HG02938 (cell line): ENCODE data around the gene CCNA1.

Source experiments
- ATAC-seq: cut with Tn5 transposase; IDR thresholded peaks from one replicate; pipeline ENCODE4 v1.9.1; 2021; ENCODE audit warnings: mild to moderate bottlenecking, moderate library complexity; ENCODE audit not compliant: unreplicated experiment

The CCNA1 gene

DNA sequence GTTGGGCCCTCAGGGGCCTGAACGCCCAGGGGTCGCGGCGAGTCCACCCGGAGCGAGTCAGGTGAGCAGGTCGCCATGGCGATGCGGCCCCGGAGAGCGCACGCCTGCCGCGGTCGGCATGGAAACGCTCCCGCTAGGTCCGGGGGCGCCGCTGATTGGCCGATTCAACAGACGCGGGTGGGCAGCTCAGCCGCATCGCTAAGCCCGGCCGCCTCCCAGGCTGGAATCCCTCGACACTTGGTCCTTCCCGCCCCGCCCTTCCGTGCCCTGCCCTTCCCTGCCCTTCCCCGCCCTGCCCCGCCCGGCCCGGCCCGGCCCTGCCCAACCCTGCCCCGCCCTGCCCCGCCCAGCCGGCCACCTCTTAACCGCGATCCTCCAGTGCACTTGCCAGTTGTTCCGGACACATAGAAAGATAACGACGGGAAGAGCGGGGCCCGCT, at the start of gene CCNA1:
TSS of gene CCNA1 (plus strand) at position 390 of the 439 bp plus-strand sequence. CDS start 562 bp downstream, outside the sequence.
- ATAC-seq = no peak

DNA sequence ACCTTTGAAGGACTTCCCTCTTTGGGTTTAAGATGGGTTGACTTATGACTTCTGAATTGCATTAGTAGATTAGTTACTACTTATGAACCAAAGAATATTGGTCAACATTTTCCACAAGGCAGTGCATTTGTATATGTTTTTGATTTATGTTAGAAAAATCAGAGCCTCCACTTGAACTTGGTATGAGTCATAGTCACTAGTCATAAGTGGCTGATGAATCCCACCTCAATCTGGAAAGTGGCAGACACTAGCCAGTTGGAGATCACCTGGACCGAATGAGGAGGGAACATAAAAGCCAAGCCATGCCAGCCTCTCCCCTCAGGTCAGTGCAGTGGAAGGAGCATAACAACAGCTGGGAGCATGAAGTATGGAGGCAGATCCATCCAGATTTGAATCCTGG, 46.8 kb upstream of the CCNA1 start:
- ATAC-seq = no peak

DNA sequence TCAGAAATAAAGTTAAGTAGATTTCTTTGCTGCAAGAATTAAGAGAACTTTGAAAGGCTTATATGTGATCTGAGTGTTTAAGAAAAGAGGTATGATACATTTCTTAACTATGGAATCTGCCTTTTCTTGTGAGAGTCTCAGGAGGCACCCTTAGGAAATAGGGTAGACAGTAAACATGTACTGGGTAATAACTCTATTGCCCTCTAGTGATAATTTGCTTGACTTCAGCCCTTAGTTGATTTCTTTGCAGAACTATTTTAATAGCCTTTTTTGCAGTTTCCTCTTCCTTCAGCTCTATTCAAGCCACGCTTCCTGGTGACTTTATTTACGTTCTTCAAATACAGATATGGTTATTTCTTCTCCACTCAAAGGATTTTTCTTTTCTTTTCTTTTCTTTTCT, 37.0 kb upstream of the CCNA1 start:
- ATAC-seq = no peak

DNA sequence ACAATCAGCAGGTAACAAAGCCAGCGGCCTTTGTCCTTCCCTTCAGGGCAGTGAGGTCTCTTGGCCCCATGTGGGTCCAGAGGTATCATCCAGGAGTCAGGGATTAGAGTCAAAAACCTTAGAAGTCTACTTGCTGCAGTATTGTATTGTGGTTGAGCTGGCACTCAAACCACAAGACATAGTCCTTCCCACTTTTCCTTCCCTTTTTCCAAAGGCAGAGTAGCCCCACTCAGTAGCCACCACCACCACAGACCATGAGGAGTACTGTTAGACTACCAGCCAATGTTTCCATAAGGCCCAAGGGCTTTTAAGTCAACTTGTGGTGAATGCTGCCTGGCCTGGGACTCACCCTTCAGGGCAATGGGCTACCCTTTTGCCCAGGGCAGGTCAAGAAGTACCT, 27.1 kb upstream of the CCNA1 start:
- no peak for ATAC-seq

DNA sequence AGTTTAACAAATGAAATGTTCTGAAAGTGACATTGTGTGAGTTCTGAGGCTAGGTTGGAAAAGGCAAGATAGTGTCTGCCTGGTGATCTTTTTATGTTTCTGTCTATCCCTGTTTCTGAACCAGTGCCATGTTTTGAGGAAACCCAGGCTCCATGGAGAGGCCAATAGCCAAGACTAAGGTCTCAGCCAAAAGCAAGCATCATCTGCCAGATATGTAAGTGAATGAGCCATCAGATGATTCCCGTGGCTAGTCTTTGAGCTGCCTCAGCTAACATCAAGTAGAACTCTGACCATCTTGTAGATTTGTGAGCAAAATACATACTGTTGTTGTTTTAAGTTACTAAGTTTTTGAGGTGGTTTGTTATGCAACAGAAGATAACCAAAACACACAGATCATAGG, 19.6 kb upstream of the CCNA1 start:
- ATAC-seq = no peak

DNA sequence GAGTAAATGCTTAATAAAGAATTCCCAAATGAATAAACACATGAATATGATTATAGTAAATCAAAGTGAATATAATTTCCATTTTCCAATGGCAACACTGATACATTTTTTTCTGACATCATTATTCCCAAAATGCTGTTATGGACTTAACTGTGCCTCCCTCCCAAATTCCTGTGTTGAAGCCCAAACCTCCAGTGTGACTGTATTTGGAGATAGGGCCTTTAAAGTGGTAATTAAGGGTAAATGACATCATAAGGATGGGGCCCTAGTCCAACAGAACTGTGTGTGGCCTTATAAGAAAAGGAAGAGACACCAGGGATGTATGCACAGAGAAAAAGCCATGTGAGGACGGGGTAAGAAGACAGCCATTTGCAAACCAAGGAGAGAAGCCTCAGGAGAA, 19.1 kb upstream of the CCNA1 start:
- no peak for ATAC-seq

DNA sequence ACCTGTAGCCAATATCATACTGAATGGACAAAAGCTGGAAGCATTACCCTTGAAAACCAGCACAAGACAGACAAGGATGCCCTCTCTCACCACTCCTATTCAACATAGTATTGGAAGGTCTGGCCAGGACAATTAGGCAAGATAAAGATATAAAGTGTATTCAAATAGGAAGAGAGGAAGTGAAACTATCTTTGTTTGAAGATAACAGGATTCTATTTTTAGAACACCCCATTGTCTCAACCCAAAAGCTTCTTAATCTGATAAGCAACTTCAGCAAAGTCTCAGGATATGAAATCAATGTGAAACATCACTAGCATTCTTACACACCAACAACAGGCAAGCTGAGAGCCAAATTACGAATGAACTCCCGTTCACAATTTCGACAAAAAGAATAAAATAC, 17.8 kb upstream of the CCNA1 start:
- no peak for ATAC-seq

DNA sequence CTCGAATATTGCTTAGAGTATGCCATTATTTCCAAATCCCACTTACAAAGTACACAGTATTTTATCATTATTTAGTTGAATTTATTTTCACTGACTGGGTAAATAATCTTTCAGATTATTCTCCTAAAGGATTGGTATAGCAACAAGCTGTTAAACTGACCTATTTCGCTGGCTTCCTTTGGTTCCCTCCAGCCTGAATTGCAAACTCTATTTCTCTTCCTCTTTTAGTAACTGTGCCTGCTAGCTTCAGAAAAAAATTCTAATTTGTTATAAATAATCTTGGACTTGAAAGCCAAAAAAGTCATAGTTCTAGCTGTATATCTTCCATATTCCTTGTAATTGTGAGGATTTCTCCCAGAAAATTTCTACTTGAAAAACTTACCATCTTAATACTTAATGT, 15.0 kb upstream of the CCNA1 start:
- ATAC-seq = no peak

DNA sequence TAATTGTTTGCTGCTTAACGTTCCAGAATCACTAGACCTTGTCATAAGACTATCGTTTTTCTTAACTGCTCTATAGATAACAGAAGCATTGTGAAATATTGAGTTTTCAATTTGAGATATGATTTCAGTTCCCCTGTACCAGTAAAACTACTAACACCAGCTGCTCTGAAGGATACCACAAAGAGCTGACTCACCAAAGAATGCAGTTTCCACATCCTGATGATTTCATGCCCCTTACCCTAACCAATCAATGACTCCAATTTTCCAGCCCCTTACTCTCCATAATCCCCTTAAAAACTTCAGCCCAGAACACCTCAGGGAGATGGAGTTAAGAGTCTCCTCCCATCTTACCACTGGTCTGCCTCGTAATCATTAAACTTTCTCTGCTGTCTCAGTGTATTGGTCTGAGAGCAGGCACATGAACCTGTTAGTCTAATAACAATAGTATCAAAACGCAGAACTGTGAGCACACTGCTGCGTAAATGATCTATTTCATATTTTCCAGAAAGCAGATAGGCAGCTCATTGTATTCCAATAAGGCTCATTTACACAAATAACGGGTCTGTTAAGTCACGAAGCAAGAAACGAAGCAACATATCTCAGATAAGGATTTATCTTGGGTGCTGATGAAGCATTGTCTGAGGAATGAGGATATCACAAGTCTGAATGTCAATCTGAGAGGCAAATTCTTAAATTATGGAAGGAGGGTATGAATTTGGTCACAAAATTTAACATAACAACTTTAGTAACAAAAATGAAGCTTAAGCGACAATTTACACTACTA, 14.1 kb upstream of the CCNA1 start:
- peak; percentile 92 for ATAC-seq

DNA sequence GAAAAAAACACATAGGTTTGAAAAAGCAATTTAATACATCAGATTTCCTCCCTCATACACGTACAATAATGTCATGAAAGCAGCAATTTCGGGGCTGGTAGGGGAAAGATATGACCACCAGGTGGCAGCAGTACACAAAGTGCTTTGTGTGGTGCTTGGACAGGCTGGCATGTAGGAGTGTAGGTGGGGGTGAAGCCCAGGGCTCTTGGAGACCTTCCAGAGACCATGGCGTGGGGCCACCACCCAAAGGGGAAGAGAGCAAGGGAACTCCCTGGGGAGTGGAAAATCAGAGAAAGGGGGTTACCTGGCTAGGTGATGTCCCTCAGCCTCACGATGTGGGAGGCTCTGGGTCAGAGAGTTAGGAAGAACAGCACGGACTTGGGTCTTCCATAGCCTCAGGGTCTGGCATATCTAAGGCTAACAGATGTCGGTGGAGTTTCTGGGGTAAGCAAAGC, 11.8 kb upstream of the CCNA1 start:
- ATAC-seq = peak; percentile 66

DNA sequence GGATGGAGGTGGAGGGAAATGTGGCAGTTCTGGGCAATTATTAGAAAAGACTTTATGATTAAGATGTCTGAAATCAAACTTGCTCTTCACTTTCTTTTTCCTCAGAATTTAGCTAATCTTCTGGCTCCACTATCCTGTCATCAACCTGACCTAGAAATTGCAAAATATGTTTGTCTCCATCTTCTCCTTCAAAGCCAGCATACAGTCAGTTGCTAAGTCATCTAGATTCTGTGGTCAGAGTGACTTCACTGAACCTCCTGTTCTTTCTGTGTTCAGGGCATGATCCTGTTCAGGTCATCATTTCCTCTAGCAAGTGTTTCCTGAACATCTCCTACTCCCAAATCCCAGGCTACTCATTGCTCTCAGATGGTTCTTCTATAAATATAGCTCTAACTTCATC, 10.8 kb upstream of the CCNA1 start:
- ATAC-seq = no peak

DNA sequence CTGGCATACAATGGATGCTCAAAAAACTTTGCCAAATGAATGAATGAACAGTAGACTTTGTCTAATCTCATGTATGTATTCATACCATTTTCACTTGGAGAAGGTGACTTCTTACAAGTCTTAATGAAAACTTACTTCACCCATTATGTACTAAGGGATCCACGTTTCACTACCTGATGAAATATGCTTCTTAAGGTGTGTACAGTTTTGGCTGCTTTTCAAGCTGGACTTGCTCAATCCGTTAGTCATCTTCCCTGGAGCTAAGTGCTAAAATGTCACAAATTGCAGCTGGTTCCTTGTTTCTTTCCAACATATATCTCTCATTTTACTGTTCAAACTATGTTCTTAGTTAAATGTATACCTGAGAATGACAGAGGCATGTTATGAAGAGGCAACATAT, 4.2 kb upstream of the CCNA1 start:
- ATAC-seq = no peak

DNA sequence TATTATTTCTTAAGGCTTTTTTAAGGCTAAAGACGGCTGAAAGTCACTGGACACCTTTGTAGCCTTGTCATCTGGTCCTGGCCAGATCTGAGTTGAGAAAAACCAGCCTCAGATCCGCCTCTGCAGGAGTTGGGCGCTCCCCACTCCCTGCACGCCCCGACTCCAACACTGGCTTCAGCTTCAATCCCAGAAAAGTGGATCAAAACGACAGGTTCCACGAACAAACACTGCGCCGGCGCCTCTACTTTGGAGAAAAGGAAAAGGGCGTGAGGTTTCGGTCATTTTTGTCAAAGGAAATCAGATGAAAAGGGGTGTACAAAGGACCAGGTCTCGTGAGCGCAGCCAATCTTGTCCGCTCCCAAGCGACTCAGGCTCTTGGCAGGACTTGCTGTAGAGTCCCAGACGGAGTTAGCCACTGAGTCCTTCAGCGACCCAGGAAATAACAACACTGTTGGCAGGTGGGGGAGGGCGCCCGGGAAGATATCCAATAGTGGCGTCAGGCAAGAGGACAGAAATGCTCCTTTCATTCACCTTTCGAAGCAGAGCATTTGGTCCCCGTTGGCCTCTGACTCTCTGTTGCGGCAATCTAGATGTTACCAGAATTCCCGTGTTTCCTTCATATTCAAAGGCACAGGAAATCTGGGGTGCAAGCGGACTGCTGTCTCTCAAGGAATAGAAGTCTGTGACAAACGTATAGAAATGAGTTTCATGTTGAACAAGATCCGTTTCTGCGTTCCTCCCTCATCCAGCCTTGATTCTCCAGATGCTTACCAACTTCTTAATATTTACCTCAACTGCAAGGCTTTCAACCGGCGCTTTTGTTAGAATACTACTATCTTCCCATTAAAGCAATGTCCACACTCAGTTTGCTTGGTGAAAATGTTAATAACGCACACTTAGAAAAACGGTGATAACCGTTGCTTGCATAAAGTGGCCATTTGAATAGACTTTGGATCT, 1.8 kb upstream of the CCNA1 start:
- no peak for ATAC-seq

DNA sequence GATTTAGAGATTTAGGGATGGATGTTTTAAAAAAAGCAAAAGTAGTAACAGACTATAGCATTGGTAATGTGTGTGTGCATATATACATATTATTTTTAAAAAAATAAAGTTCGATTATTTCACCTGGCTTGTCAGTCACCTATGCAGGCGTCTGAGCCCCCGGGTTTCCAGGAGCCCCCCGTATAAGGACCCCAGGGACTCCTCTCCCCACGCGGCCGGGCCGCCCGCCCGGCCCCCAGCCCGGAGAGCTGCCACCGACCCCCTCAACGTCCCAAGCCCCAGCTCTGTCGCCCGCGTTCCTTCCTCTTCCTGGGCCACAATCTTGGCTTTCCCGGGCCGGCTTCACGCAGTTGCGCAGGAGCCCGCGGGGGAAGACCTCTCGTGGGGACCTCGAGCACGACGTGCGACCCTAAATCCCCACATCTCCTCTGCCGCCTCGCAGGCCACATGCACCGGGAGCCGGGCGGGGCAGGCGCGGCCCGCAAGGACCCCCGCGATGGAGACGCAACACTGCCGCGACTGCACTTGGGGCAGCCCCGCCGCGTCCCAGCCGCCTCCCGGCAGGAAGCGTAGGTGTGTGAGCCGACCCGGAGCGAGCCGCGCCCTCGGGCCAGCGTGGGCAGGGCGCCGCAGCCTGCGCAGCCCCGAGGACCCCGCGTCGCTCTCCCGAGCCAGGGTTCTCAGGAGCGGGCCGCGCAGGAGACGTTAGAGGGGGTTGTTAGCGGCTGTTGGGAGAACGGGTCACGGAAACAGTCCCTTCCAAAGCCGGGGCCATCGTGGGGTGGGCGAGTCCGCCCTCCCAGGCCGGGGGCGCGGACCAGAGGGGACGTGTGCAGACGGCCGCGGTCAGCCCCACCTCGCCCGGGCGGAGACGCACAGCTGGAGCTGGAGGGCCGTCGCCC, 840 bp upstream of the CCNA1 start:
- no peak for ATAC-seq

DNA sequence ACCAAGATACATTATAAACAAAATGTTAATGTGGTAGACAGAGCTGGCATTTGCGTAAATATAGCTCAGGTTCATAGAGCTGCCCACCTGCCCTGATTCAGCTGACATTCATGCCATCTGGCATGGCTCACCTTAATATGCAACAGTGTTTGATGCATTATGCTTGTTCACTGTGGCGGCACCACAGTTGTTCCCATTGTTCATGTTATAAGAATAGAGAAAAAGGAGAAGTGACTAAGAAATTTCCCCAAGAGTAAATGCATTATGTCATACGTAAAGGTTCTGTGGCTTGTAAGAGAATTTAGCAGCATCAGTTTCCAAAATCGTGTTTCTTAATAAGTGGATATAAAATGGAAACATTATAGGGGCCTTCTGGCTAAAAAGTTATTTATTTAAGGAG, 4.5 kb downstream of the CCNA1 start:
- ATAC-seq = no peak

DNA sequence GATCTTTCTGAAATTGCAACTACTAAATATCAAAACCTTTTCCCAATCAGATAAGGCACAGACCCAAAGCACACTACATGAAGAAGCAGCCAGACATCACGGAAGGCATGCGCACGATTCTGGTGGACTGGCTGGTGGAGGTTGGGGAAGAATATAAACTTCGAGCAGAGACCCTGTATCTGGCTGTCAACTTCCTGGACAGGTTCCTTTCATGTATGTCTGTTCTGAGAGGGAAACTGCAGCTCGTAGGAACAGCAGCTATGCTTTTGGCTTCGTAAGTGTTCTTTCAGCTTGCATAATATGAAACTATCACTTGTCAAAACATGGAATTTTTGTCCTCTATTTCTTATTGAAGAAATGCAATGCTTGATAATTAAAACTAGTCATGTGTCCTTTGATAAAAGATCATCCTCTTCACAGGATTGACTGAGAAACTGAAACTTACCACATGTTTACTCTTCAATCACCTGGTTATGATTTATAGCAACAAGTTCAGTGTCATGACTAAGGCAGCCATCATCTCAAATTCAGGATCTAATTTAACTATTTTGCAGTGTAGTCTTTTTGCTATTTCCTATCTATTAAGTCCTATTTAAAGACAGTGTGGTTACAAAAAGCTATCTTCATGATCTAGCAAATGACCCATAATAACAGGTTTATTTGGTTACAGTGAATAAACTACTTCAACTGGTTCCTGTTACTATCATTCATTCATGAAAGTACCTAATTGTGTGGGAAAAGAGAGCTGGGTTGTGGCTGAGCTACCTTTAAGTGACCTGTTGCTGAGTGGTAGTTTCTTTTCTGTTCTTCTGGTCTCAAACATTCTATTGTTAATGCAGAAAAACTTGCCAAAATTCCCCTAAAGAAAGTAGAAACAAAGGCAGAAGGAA, 6.5 kb downstream of the CCNA1 start:
- no peak for ATAC-seq

DNA sequence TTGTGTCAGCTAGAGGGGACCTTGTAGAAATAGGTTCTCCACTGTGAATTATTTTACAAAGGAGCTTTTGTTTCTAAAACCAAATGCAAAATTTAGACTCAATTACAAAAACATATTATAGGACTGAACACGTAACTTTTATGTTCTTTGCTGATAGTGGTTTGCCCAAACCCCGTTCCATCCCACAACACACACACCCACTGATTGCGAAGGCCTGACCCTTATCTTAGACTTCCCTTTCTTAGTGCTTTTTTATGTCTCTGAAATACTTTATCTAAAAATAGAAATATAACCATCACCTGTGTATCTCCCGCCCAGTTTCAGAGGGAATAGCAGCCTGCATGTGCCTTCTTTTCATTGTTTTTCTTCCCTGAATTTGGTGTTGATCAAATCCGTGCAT, 13.0 kb downstream of the CCNA1 start:
- no peak for ATAC-seq

DNA sequence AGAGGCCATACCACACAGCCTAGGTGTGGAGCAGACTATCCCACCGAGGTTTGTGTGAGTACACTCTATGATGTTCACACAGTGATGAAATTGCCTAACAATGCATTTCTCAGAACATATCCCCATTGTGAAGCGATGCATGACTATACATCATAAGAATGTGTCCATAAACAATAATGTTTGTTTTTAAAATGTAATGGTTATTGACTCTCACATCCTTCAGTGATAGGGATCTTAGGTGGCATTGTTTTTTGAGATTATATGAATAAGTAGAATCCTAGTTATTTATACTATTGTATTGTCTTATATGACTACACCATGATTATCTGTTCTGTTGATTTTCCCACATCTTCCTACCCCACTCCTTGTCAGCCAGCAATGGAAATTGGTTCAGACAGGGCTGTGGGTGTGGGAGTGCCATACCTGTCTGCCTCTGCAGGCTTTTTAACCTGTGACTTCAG, 13.6 kb downstream of the CCNA1 start:
- no peak for ATAC-seq

DNA sequence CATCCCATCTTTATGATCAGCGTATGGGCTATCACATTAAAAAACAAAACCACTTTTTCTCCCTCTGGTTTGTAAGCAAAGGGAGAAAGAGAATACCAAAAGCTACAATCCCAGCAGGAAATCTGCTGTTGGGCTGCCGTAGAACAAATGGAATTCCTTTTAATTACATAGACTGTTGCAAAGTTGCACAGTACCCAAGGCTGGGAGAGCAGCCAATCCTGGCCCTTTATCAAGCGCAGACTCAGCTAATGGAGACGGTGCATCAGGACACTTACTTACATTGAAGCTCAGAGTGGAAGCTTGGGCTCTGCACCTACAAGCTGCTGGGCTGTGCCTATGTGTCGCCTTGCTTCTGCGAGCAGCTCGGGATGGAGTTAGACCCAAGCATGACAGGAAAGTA, 15.2 kb downstream of the CCNA1 start:
- ATAC-seq = no peak

DNA sequence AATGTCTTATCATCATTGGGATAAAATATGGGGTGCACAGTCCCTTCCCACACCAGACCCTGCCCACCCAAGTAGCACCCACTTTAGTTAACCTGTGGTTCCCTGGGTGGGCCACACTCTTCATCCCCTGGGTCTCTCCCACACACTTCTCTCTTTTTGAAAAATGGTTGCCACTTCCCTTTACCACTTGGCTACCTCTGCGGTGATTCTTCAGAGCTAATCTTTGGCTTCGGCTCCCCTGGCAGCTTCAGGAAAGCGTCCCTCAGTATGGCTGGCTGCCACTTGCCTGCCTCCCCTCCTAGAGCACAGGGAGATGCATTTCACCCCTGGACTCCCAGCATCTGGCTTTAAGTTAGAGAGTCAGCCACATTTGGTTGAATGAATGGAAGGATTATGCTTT, 18.2 kb downstream of the CCNA1 start:
- ATAC-seq = no peak
